ENCODE measurements around the gene GMDS. TPM values are rescaled to one million over a fixed set of nuclear protein-coding genes. Genes with fewer than 3 reads are reported as not detected.

Gene GMDS
- total RNA-seq, 2 experiments from 2014 or later, result 36.6 to 42.8 TPM

DNA sequence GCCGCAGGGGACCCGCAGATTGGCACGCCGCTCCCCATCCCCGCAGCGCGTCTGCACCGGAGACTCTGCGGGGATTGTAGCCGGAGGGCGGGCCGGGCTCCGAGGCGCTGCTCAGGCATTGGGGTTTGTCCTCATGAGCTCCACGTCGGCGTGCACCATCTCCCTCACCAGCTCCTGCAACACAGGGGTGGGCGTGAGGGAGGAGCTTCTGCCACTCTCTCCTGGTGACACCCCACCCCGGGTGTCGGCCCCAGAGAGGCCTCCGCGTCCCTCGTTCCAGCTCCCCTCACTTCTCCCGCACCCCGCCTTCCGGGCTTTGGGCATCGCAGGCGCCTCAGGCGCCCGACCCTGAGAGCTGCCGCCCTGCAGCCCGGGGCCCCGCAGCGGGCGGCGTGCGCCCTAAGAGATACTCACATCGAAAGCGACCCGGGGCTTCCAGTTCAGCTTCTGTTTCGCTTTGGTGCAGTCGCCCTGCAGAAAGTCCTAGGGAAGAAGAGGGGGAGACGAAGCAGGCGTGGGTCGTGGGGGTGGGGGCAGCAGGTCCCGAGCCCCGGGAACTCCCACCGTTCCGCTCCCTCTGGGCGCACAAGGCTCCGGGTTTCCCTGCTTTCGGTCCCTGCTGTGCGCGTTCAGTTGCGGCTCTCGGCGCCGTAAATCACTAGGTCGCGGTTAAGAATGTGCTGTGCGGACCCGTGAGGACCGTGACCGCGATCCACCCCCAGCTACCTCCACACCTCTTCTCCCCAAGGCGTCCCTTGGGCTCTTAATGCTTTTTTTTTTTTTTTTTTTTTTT lies 621.2 kb downstream of the GMDS start:
- Mint-ChIP-seq H3K9me3 (no peaks in the 10 kb centered on the region), H3K36me3 (ENCODE audit: low read depth) (peaks cover 17% of the 10 kb centered on the region), H3K27ac (no peak overlapping the region), H3K4me3 (peak overlapping the region; percentile 41), H3K27me3 (peaks cover 61% of the 10 kb centered on the region), H3K4me1 (ENCODE audit: low read depth) (peaks cover 9% of the 10 kb centered on the region)
- intact Hi-C loops (cut with micrococcal nuclease), result no loop called here
- TF ChIP-seq, protein P1, sequence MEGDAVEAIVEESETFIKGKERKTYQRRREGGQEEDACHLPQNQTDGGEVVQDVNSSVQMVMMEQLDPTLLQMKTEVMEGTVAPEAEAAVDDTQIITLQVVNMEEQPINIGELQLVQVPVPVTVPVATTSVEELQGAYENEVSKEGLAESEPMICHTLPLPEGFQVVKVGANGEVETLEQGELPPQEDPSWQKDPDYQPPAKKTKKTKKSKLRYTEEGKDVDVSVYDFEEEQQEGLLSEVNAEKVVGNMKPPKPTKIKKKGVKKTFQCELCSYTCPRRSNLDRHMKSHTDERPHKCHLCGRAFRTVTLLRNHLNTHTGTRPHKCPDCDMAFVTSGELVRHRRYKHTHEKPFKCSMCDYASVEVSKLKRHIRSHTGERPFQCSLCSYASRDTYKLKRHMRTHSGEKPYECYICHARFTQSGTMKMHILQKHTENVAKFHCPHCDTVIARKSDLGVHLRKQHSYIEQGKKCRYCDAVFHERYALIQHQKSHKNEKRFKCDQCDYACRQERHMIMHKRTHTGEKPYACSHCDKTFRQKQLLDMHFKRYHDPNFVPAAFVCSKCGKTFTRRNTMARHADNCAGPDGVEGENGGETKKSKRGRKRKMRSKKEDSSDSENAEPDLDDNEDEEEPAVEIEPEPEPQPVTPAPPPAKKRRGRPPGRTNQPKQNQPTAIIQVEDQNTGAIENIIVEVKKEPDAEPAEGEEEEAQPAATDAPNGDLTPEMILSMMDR (IDR thresholded peaks at IDR 0.05), result no peak
- ATAC-seq, result peak; percentile 69
- ChIA-PET CTCF (interaction anchor here (1.1 to 3.6 kb wide), 2 partner anchors 9 to 28 kb away, joined by 3 to 19 read pairs; no protein-coding TSS in a partner anchor), POLR2A (interaction anchor here (0.6 to 0.8 kb wide), 2 partner anchors 13 to 252 kb away, joined by 3 read pairs; no protein-coding TSS in a partner anchor)
- DNase-seq, result peak; percentile 59

DNA sequence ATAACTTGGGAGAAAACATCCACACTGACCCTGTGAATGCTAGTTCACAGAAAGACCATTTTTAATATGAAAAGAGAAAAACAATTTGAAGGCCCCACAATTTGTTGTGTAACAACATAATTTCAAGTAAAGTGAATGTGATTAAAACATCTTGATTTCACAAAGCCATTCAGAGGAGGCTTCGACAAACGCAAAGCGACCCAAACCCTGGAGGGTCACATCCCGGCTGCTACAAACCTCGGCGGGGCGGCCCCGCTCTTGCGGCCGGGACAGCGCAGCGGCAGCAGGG lies 621.7 kb downstream of the GMDS start:
- CTCF ChIA-PET, result interaction anchor here (3.6 kb wide), 1 partner anchor 28 kb away, joined by 19 read pairs; no protein-coding TSS in a partner anchor
- Mint-ChIP-seq H3K36me3 (ENCODE audit: low read depth) (peaks cover 17% of the 10 kb centered on the region), H3K9me3 (no peaks in the 10 kb centered on the region), H3K4me1 (ENCODE audit: low read depth) (peaks cover 9% of the 10 kb centered on the region), H3K27me3 (peaks cover 60% of the 10 kb centered on the region), H3K27ac (no peak overlapping the region), H3K4me3 (no peak overlapping the region)
- TF ChIP-seq, protein P1 (IDR thresholded peaks at IDR 0.05), result no peak
- POLR2A ChIA-PET, result interaction anchor here (0.8 kb wide), 1 partner anchor 12 kb away, joined by 3 read pairs; no protein-coding TSS in a partner anchor
- no peak for DNase-seq
- ATAC-seq, result no peak
- intact Hi-C loops (cut with micrococcal nuclease), result no loop called here

DNA sequence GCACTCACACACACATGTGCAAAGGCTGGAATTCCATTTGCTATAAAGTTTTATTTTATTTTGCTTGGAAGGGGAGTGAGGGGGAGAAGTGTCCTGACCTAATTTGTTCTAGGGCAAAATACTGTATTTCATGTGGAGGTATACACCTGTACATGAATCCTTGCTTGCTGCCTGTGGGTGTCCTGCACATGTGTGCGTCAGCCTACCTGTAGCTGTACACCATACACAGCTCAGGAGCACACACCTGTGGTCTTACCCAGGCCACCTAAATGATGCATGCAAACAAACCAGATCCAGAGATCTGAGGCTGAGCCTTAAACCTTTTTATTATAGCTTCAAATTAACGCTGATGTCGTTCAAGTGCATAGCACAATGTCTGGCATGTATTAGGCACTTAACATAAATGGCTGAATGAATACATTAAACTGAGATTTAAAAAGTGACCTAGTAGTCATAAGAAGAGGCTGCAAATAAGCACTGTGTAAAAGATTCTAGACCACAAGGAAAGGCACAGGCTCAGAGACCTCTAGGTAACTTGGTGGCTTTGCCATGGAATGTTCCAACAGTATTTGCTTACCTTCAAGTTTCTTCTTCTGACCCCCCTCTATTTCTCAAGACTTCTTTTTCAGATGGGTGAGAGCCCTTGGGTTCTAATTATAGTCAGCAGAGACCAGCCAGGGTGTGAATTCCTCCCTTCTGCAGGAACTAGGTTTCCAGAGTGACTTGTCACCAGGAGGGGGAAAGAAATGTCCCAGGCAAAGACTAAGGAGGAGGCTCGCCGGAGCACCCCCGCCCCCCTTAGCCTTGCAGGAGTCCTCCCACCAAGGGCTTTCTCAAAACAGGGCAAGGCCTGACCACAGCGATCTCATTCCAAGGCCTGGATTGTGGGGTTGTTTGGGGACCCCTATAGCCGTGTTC lies 622.3 kb downstream of the GMDS start:
- H3K9me3 Mint-ChIP-seq, result no peaks in the 10 kb centered on the region
- H3K36me3 Mint-ChIP-seq (ENCODE audit: low read depth), result peaks cover 17% of the 10 kb centered on the region
- no peak overlapping the region for H3K27ac Mint-ChIP-seq
- TF ChIP-seq, protein P1 (IDR thresholded peaks at IDR 0.05), result no peak
- DNase-seq (no peak), ATAC-seq (no peak)
- CTCF ChIA-PET, result no interaction called here
- POLR2A ChIA-PET, result interaction anchor here (0.8 kb wide), 1 partner anchor 12 kb away, joined by 3 read pairs; no protein-coding TSS in a partner anchor
- intact Hi-C loops (cut with micrococcal nuclease), result no loop called here
- H3K4me1 Mint-ChIP-seq (ENCODE audit: low read depth), result peaks cover 9% of the 10 kb centered on the region
- H3K27me3 Mint-ChIP-seq, result peaks cover 61% of the 10 kb centered on the region
- no peak overlapping the region for H3K4me3 Mint-ChIP-seq

DNA sequence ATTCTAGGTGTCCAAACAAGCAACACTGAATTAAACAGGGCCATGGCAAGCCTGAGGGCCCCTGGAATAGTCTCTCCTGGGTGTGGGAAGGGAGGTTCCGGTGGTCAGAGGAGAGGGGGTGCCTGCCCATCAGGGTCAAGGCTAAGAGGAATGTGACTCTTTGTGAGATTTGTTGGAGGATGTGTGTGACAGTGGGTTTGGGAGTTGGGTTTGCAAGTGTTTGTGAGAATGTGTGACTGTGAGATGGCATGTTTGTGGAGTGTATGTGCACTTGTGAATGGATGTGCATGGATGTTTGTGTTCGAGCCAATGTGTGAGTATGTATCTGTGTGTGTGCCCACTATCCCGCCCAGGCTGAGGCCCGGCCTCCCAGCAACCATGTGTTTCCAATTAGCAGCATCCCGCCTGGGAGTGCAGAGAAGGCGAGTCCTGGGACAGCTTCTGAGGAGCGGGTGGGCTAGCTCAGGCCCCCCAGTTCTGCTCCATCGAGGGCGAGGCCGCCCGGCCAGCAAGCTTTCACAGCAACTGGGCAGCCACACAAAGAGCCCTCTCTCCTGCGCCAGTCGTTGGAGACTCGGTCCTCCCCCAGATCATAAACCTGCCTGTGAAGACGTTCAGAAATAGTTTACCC lies 623.1 kb downstream of the GMDS start:
- TF ChIP-seq, protein P1 (IDR thresholded peaks at IDR 0.05), result no peak
- ChIA-PET POLR2A (no interaction called here), CTCF (no interaction called here)
- intact Hi-C loops (cut with micrococcal nuclease), result no loop called here
- H3K9me3 Mint-ChIP-seq, result no peaks in the 10 kb centered on the region
- DNase-seq (no peak), ATAC-seq (no peak)
- H3K4me1 Mint-ChIP-seq (ENCODE audit: low read depth), result peaks cover 9% of the 10 kb centered on the region
- peaks cover 61% of the 10 kb centered on the region for H3K27me3 Mint-ChIP-seq
- no peak overlapping the region for H3K27ac Mint-ChIP-seq
- H3K4me3 Mint-ChIP-seq, result no peak overlapping the region
- peaks cover 17% of the 10 kb centered on the region for H3K36me3 Mint-ChIP-seq (ENCODE audit: low read depth)
